ENCODE measurements around the gene PSMC5.
A peak's percentile ranks its signal among the peaks of the same experiment; 100 is the strongest.
"Not testable (repeated sequence)": the region's sequence is repeated elsewhere in the genome, so short reads cannot be mapped to it uniquely, and the experiment has no call there.

The PSMC5 gene

GRCh38 chr17:63841350-63842172, 14.3 kb downstream of the PSMC5 start:
- no peak for DNase-seq

DNA sequence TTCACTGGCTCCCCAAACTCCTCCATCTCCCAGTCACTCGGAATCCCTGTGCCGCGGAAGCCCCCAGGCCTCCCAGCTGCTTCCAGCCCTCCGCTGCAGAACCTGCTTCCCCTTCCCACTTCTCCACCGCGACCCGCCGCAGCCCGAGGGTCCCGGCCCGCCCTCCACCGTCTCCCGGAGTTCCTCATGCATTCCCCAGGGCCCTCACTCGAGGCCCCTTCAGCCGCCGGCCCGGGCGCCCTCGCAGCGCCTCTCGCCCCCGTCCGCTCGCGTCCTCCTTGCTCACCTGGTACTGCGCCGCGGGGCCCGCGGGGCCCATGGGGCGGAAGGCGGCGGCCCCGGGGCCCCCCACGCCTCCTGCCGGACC, 14.9 kb downstream of the PSMC5 start:
- no peak for DNase-seq

GRCh38 chr17:63842540-63843386, 15.5 kb downstream of the PSMC5 start, which contains the start of gene SMARCD2:
SMARCD2 (minus strand) TSS chr17:63842685; CDS start chr17:63842674, 11 bp downstream.
- peak; percentile 98 for DNase-seq

DNA sequence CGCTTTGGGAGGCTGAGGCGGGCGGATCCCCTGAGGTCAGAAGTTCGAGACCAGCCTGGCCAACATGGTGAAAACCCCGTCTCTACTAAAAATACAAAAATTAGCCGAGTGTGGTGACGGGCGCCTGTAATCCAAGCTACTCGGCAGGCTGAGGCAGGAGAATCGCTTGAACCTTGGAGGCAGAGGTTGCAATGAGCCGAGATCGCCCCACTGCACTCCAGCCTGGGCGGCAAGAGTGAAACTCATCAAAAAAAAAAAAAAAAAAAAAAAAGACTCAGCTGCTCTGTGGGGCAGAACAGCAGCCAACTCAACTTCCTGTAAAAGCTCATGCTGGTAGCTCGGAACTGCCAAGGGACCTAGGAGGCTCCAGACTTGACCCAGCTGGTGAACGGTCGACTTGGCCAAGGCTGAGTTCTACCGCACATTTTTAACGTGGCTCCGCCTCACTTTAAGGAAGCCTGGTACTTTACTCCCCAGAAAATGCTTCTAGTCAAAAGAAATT, 16.2 kb downstream of the PSMC5 start:
- DNase-seq, result not testable (repeated sequence)

DNA sequence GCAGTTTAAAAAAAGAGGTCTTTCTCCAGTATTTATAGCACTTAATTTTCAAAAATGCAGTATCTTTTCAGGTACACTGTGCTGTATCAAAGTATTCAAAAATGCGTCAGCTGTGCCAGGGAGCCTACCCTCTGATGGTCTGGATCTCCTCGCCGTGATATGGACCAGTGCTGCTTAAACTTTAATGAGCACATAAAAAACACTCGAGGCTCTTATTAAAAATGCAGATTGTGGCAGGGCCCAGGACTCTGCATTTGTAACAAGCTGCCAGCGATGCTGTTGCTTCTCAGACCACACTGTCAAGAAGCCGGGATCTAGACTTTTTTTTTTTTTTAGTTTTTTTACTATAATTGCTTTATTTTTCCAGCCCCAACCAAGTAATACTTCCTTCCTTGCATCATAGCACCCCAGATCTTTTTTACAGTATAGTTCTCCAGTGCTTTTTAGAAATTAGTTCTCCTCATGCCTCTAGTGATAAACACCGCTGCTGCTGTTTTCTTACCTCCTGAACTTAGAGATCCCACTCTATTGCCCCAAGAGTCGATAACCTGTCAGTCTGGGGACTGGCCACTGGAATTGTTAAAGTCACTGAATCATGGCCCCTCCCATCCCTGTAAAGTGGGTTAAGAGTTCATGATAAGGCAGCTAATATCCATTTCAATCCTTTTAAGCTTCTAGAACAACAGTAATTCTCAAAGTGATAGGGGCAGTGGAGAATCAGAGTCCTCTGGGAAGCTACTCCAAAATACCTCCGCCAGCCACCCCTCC, 16.9 kb downstream of the PSMC5 start:
- no peak for DNase-seq

DNA sequence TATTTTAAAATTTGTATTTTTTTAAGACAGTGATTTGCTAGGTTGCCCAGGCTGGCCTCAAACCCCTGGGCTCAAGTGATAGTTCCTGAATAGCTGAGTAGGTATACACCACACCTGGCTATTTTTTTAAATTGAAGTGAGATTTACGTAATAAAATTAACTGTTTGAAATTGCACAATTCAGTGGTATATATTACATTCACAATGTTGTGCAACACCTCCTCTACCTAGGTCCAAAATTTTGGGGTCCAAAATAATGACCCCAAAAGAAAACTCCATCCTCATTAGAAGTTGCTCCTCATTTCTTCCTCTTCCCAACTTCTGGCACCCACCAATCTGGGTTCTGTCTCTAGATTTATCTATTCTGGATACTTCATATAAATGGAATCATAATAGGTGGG, 18.3 kb downstream of the PSMC5 start:
- no peak for DNase-seq

- DNase-seq, result no peak
These were observed 20.5 kb downstream of the PSMC5 start for GRCh38 chr17:63847525-63848249.

GRCh38 chr17:63848834-63849689, 21.8 kb downstream of the PSMC5 start:
- peak; percentile 71 for DNase-seq

GRCh38 chr17:63850401-63850800, 23.2 kb downstream of the PSMC5 start:
- no peak for DNase-seq

GRCh38 chr17:63853260-63853659, 26.0 kb downstream of the PSMC5 start:
- no peak for DNase-seq

DNA sequence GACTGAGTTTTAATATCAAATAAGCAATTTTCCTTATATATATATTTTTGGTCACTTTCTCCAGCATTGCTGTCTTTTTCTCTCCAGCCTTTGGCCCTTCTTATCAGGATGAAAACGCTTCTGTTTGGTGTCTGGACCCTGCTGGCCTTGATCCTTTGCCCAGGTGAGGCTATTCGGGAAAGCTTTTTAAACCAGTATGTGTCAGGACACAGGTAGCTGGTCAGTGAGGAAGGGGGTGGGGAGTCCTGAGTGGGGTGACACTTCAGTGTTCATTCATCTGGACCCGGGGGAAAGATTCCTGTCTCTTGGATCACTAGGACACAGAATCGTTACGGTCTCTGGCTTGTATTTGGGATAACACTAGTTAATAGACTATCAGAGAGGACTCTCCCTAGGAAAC, 27.5 kb downstream of the PSMC5 start:
- no peak for DNase-seq

DNA sequence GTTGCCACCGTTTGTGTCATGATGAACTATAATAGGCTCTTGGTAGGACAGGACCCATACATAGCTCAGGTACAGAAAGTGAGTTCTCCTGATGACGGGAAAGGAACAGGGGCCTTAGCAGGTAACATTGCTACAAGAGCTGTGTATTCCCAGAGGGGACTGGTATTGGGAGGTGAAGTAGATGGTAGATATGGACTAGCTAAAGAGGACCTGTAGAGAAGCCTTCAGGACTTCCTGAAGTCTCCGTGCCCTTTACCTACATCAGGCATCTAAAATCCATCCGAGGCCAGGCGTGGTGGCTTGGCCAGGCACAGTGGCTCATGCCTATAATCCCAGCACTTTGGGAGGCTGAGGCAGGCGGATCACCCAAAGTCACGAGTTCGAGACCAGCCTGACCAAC, 28.0 kb downstream of the PSMC5 start:
- no peak for DNase-seq

GRCh38 chr17:63856425-63856824, 29.2 kb downstream of the PSMC5 start:
- not testable (repeated sequence) for DNase-seq

GRCh38 chr17:63859257-63859656, 32.0 kb downstream of the PSMC5 start:
- no peak for DNase-seq

DNA sequence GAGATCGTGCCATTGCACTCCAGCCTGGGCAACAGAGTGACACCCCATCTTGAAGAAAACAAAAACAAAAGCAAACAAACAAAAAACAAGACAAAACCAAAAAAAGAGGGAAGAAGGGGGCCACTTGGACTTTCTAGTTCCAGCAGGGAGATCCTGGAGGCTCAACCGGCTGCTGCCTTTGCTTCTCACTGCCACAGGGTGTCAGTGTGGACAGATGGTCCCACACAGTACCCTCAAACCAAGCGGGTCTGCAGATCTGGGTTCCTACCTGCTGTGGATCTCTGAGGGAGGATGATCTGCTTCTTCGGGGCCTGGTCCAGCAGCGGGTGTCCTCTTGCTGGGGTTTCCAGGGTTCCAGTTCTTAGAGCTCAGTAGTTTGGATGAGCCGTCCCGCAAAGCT, 39.4 kb downstream of the PSMC5 start:
- DNase-seq, result not testable (repeated sequence)

GRCh38 chr17:63869491-63870291, 42.5 kb downstream of the PSMC5 start:
- not testable (repeated sequence) for DNase-seq

- not testable (repeated sequence) for DNase-seq
These were observed 43.0 kb downstream of the PSMC5 start for GRCh38 chr17:63870292-63870665.

DNA sequence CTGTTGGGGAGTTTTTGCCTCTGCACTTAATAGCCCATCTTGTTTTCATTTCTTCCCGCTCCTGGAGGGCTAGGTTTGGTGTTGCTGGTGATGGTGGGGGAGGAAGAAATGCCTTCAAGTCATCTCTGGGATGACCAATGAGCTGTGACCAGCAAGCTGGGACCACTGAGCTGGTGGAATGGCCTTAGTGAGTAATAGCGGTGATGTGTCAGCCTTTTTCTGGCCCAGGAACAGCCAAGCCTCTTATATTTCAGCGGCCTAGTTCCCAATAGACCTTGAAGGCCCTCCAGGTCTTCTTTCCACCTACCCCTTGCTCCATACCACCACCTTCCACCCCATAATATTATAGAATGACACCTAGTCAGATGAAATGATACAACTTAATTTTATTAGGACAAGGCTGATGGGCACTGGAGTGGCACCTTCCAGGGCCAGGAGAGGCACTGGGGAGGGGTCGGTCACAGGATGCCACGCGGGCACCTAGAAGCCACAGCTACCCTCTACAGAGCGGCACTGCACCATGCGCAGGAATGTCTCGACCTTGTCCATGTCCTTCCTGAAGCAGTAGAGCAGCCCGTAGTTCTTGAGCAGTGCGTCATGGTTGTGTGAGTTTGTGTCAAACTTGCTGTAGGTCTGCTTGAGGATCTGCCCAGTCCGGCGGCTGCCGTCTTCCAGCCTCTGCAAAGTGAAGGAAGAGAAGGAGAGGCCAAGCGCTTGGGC, 44.6 kb downstream of the PSMC5 start:
- not testable (repeated sequence) for DNase-seq

DNA sequence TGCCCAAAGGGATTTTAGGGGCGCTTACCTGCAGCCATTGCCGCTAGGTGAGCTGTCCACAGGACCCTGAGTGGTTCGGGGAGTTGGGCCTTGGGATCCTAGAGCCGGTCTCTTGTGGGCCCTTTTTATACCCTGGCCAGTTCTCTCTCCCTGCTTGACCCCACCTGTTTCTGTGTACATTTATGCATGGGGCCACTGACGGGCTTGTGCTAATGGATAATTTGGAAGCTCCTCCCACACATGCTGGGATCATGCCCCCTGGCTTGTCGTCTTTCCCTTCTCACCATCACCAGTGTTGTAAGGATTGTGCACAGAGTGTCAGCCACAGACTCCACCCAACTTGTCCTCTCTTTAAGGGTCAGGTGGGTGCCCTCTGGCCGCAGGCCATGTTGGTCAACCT, 46.3 kb downstream of the PSMC5 start, which contains the start of gene CSH2:
CSH2 (minus strand) TSS at position 101 of the 400 bp plus-strand sequence; CDS start at position 38, 63 bp downstream.
- DNase-seq, result not testable (repeated sequence)

Data from activated gamma-delta T cell (primary cell).